Measurements from ENCODE around the gene SERPINB6. TPM values are rescaled to one million over a fixed set of nuclear protein-coding genes. Genes with fewer than 3 reads are reported as not detected.

Gene SERPINB6
- total and polyA plus RNA-seq, 9 of the 15 experiments (the other 6 are each of a cell fraction or from before 2014, with no cell fraction given) = 86.6 to 211 (median 143) TPM

DNA sequence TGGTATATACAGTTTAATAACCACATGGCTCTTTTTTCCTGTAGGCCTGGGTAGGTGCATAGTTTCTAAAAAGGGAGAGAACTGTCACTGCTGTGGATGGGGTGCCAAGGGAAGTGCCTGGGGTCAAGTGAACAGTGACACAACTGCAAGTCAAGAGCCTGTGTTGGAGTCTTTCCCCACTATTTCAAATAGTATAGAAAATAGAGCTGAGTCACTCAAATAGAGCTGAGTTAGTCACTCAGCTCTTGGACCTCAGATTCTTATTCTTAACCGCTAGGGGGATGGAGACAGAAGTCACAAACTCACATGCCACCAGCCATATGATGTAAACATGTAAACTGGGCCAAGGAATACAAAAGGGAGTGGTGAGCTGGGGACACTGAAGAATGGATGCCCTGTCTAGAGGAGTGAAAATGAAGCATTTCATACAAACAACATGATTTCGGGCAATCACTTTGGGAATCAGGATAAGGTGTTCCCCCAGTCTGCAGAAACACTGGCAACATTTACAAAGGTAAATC lies 30.5 kb upstream of the SERPINB6 start (continued):
- TF ChIP-seq, protein P1, sequence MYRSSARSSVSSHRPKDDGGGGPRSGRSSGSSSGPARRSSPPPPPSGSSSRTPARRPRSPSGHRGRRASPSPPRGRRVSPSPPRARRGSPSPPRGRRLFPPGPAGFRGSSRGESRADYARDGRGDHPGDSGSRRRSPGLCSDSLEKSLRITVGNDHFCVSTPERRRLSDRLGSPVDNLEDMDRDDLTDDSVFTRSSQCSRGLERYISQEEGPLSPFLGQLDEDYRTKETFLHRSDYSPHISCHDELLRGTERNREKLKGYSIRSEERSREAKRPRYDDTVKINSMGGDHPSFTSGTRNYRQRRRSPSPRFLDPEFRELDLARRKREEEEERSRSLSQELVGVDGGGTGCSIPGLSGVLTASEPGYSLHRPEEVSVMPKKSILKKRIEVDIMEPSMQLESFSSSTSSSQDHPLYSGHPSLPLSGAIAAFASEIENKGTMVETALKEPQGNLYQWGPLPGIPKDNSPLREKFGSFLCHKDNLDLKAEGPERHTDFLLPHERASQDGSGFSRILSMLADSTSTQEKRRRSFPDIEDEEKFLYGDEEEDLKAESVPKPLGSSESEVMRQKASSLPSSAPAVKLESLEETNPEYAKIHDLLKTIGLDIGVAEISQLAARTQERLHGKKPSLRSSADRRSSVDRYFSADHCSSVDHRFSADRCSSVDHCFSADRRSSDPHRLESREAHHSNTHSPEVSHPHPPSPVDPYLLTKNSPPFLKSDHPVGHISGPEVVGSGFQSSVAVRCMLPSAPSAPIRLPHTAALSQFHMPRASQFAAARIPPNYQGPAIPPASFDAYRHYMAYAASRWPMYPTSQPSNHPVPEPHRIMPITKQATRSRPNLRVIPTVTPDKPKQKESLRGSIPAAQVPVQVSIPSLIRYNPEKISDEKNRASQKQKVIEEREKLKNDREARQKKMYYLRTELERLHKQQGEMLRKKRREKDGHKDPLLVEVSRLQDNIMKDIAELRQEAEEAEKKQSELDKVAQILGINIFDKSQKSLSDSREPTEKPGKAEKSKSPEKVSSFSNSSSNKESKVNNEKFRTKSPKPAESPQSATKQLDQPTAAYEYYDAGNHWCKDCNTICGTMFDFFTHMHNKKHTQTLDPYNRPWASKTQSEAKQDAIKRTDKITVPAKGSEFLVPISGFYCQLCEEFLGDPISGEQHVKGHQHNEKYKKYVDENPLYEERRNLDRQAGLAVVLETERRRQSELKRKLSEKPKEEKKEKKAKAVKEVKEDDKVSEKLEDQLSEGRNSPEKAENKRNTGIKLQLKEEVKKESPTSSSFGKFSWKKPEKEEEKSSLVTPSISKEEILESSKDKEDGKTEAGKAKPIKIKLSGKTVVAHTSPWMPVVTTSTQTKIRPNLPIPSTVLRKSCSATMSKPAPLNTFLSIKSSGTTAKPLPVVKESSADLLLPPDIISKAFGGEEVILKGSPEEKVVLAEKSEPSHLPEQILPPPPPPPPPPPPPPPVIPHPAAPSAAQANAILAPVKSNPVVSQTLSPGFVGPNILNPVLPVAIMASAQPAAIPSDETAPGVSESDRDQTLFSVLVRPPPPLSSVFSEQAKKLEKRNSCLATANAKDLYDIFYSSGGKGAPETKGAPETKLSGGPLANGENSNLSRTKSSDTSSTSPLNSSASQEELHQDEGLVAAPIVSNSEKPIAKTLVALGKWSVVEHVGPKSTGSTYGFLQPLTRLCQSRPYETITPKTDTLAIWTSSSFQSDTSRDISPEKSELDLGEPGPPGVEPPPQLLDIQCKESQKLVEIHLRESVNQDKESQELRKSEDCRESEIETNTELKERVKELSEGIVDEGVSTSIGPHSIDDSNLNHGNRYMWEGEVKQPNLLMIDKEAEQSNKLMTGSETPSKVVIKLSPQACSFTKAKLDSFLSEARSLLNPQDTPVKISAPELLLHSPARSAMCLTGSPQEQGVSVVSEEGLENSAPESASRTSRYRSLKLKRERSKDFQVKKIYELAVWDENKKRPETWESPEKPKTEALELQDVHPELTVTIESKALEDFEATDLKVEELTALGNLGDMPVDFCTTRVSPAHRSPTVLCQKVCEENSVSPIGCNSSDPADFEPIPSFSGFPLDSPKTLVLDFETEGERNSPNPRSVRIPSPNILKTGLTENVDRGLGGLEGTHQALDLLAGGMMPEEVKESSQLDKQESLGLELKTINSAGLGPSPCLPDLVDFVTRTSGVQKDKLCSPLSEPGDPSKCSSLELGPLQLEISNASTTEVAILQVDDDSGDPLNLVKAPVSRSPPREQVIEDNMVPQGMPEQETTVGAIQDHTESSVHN (IDR thresholded peaks at IDR 0.05; ENCODE audit: borderline replicate concordance in 1 of 2, low read depth in 1 of 2) = peak in 1 of 2 experiments; percentile 97; a peak in 2 of 4 replicates
- TF ChIP-seq, protein P2, sequence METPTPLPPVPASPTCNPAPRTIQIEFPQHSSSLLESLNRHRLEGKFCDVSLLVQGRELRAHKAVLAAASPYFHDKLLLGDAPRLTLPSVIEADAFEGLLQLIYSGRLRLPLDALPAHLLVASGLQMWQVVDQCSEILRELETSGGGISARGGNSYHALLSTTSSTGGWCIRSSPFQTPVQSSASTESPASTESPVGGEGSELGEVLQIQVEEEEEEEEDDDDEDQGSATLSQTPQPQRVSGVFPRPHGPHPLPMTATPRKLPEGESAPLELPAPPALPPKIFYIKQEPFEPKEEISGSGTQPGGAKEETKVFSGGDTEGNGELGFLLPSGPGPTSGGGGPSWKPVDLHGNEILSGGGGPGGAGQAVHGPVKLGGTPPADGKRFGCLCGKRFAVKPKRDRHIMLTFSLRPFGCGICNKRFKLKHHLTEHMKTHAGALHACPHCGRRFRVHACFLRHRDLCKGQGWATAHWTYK (CRISPR knock-in tag; IDR thresholded peaks at IDR 0.05) = no peak
- no peak for TF ChIP-seq THRAP3 (IDR thresholded peaks at IDR 0.05; ENCODE audit: borderline replicate concordance)
- TF ChIP-seq NBN (IDR thresholded peaks at IDR 0.05; ENCODE audit: low read depth) = peak; percentile 98
- TF ChIP-seq JUND (IDR thresholded peaks at IDR 0.05; ENCODE audit: borderline replicate concordance, low read depth, low read length) = peak; percentile 93
- peak; percentile 92; the same call in 2 of the 3 replicates for TF ChIP-seq JUND (tag; IDR thresholded peaks at IDR 0.05; ENCODE audit: borderline replicate concordance, low read depth, low read length)
- TF ChIP-seq, protein P3, sequence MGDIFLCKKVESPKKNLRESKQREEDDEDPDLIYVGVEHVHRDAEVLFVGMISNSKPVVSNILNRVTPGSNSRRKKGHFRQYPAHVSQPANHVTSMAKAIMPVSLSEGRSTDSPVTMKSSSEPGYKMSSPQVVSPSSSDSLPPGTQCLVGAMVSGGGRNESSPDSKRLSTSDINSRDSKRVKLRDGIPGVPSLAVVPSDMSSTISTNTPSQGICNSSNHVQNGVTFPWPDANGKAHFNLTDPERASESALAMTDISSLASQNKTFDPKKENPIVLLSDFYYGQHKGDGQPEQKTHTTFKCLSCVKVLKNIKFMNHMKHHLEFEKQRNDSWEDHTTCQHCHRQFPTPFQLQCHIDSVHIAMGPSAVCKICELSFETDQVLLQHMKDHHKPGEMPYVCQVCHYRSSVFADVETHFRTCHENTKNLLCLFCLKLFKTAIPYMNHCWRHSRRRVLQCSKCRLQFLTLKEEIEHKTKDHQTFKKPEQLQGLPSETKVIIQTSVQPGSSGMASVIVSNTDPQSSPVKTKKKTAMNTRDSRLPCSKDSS (IDR thresholded peaks at IDR 0.05; ENCODE audit: low read depth, partially characterized antibody) = no peak
- peak; percentile 79; the same call in 1 of the 2 replicates for TF ChIP-seq ZNF24 (IDR thresholded peaks at IDR 0.05)
- no peak for TF ChIP-seq NFYB (IDR thresholded peaks at IDR 0.05; ENCODE audit: extremely low read depth, insufficient read length)
- TF ChIP-seq SRF (CRISPR knock-in tag; IDR thresholded peaks at IDR 0.05) = no peak
- 0 out of 2 replicates have a peak, but pooled peaks have one; percentile 20 for TF ChIP-seq HNRNPL (IDR thresholded peaks at IDR 0.05; ENCODE audit: low read depth, low read length)
- TF ChIP-seq MYC (IDR thresholded peaks at IDR 0.05; ENCODE audit: low read depth, low read length) = peak; percentile 90
- no peak for TF ChIP-seq MYC (CRISPR knock-in tag; IDR thresholded peaks at IDR 0.05; ENCODE audit: borderline replicate concordance, low read depth)
- TF ChIP-seq, protein P4, sequence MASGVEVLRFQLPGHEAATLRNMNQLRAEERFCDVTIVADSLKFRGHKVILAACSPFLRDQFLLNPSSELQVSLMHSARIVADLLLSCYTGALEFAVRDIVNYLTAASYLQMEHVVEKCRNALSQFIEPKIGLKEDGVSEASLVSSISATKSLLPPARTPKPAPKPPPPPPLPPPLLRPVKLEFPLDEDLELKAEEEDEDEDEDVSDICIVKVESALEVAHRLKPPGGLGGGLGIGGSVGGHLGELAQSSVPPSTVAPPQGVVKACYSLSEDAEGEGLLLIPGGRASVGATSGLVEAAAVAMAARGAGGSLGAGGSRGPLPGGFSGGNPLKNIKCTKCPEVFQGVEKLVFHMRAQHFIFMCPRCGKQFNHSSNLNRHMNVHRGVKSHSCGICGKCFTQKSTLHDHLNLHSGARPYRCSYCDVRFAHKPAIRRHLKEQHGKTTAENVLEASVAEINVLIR (CRISPR knock-in tag; IDR thresholded peaks at IDR 0.05) = no peak
- TF ChIP-seq POLR2G (IDR thresholded peaks at IDR 0.05; ENCODE audit: low read depth, low read length) = no peak
- no peak for TF ChIP-seq ZNF12 (CRISPR knock-in tag; IDR thresholded peaks at IDR 0.05)

Data from K562 (cell line).